HepG2 (cell line): Measurements from ENCODE around the gene PTGIS. TPM values are rescaled to one million over a fixed set of nuclear protein-coding genes. Genes with fewer than 3 reads are reported as not detected.

ENCODE experiments used
- AGO1 ChIP-seq: fragments of 200-400 bp; formaldehyde crosslinking; IDR thresholded peaks from 2 replicates; pipeline ENCODE4 v1.6.1; 2017; ENCODE audit warnings: mild to moderate bottlenecking, low read depth, low read length, moderate library complexity; ENCODE audit not compliant: poor library complexity, severe bottlenecking
- ARNT2 ChIP-seq: sonication (generic); formaldehyde crosslinking; IDR thresholded peaks from 2 replicates; pipeline ENCODE4 v1.8.0; 2022; ENCODE audit warnings: mild to moderate bottlenecking, low read depth, missing genetic modification reagents, moderate library complexity
- CBX2 ChIP-seq, 2 experiments: fragments of 200-600 bp in 1 of 2; sonication (generic); formaldehyde crosslinking in 1 of 2; IDR thresholded peaks; 2 replicates each; pipeline versions ENCODE4 v1.7.0 to v1.8.1; 2018 to 2022; ENCODE audit warnings: low read depth in 2 of 2, low read length in 1 of 2, mild to moderate bottlenecking in 1 of 2, missing genetic modification reagents in 1 of 2
- DDIT3 ChIP-seq: sonication (generic); formaldehyde crosslinking; IDR thresholded peaks from 2 replicates; pipeline ENCODE4 v1.4.0; 2020; ENCODE audit warnings: mild to moderate bottlenecking, missing genetic modification reagents
- HDAC6 ChIP-seq: fragments of 200-600 bp; sonication (generic); IDR thresholded peaks from 2 replicates; pipeline ENCODE4 v1.7.0; 2017; ENCODE audit warnings: mild to moderate bottlenecking, antibody characterized with exemption, low read length, low read depth
- KDM6A ChIP-seq: IDR thresholded peaks from 2 replicates; pipeline ENCODE4 v1.6.1; 2016; ENCODE audit warnings: low read depth
- MEF2D ChIP-seq: sonication (generic); formaldehyde crosslinking; IDR thresholded peaks from 2 replicates; pipeline ENCODE4 v1.5.1; 2020; ENCODE audit warnings: mild to moderate bottlenecking, missing genetic modification reagents
- NFE2 ChIP-seq: sonication (generic); formaldehyde crosslinking; IDR thresholded peaks from 2 replicates; pipeline ENCODE4 v1.4.0; 2020; ENCODE audit warnings: missing genetic modification reagents
- NFYB ChIP-seq: sonication (generic); formaldehyde crosslinking; IDR thresholded peaks from 2 replicates; pipeline ENCODE4 v1.4.0; 2020; ENCODE audit warnings: missing genetic modification reagents
- NKX3-1 ChIP-seq: sonication (generic); formaldehyde crosslinking; IDR thresholded peaks from 2 replicates; pipeline ENCODE4 v1.5.0; 2020; ENCODE audit warnings: missing genetic modification reagents
- RFXAP ChIP-seq: sonication (generic); formaldehyde crosslinking; IDR thresholded peaks from 2 replicates; pipeline ENCODE4 v1.4.0; 2020; ENCODE audit warnings: missing genetic modification reagents, borderline replicate concordance
- SIX4 ChIP-seq: sonication (generic); formaldehyde crosslinking; IDR thresholded peaks from 2 replicates; pipeline ENCODE4 v1.4.0; 2020; ENCODE audit warnings: missing genetic modification reagents
- WIZ ChIP-seq: sonication (generic); formaldehyde crosslinking; IDR thresholded peaks from 2 replicates; pipeline ENCODE4 v1.5.1; 2020; ENCODE audit warnings: mild to moderate bottlenecking, missing genetic modification reagents
- ZBTB42 ChIP-seq: sonication (generic); formaldehyde crosslinking; IDR thresholded peaks from 2 replicates; pipeline ENCODE4 v1.5.0; 2020; ENCODE audit warnings: mild to moderate bottlenecking, missing genetic modification reagents
- ZBTB8A ChIP-seq: sonication (generic); formaldehyde crosslinking; IDR thresholded peaks from 2 replicates; pipeline ENCODE4 v1.4.0; 2020; ENCODE audit warnings: mild to moderate bottlenecking, low read depth, missing genetic modification reagents, borderline replicate concordance
- ZNF20 ChIP-seq: sonication (generic); formaldehyde crosslinking; IDR thresholded peaks from 2 replicates; pipeline ENCODE4 v1.4.0; 2020; ENCODE audit warnings: mild to moderate bottlenecking, moderate library complexity, missing genetic modification reagents
- ZNF660 ChIP-seq: sonication (generic); formaldehyde crosslinking; IDR thresholded peaks from 2 replicates; pipeline ENCODE4 v1.5.1; 2020; ENCODE audit warnings: mild to moderate bottlenecking, low read depth, missing genetic modification reagents, borderline replicate concordance
- ZNF746 ChIP-seq: sonication (generic); formaldehyde crosslinking; IDR thresholded peaks from 2 replicates; pipeline ENCODE4 v1.8.0; 2022; ENCODE audit warnings: mild to moderate bottlenecking, missing genetic modification reagents
- ZNF766 ChIP-seq: sonication (generic); formaldehyde crosslinking; IDR thresholded peaks from 2 replicates; pipeline ENCODE4 v1.5.0; 2020; ENCODE audit warnings: missing genetic modification reagents, borderline replicate concordance
- polyA plus RNA-seq, 8 experiments: library from polyadenylated mRNA; depleted of rRNA in 3 of 8; stranded (reverse) in 7 of 8; unstranded in 1 of 8; fragments of >200 nt; fragmentation: Illumina TruSeq in 4 of 8; extraction: Trizol in 4 of 8; gene quantifications; 2 replicates each; pipeline versions ENCODE4 v1.2.1 to v1.2.3, GENCODE V29; 2011 to 2016; ENCODE audit warnings: low read depth in 4 of 8, missing spikeins in 1 of 8, mixed read lengths in 1 of 8; ENCODE audit not compliant: insufficient read depth in 1 of 8
- total RNA-seq, 5 experiments: library from RNA; depleted of rRNA; stranded (reverse); fragments of >200 nt; fragmentation: Illumina TruSeq; extraction: Trizol; gene quantifications; 2 replicates each; pipeline ENCODE4 v1.2.3, GENCODE V29; 2016; ENCODE audit warnings: low read depth in 1 of 5
- TF ChIP-seq, protein P1 (sequence below): conservative IDR thresholded peaks from 2 replicates; pipeline ENCODE4 v1.6.1; 2018; ENCODE audit warnings: missing genetic modification reagents
- TF ChIP-seq, protein P2 (sequence below): sonication (generic); formaldehyde crosslinking; IDR thresholded peaks from 2 replicates; pipeline ENCODE4 v1.8.1; 2022; ENCODE audit warnings: mild to moderate bottlenecking, missing genetic modification reagents
- TF ChIP-seq, protein P3 (sequence below): sonication (generic); formaldehyde crosslinking; IDR thresholded peaks from 2 replicates; pipeline ENCODE4 v1.4.0; 2020; ENCODE audit warnings: mild to moderate bottlenecking, missing genetic modification reagents, borderline replicate concordance

The PTGIS gene
- total and polyA plus RNA-seq, 2 of the 13 experiments (the other 11 are each of a cell fraction or from before 2014, with no cell fraction given) = not detected

- TF ChIP-seq, protein P1, sequence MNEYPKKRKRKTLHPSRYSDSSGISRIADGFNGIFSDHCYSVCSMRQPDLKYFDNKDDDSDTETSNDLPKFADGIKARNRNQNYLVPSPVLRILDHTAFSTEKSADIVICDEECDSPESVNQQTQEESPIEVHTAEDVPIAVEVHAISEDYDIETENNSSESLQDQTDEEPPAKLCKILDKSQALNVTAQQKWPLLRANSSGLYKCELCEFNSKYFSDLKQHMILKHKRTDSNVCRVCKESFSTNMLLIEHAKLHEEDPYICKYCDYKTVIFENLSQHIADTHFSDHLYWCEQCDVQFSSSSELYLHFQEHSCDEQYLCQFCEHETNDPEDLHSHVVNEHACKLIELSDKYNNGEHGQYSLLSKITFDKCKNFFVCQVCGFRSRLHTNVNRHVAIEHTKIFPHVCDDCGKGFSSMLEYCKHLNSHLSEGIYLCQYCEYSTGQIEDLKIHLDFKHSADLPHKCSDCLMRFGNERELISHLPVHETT (CRISPR knock-in tag) = peak; percentile 31; the same call in 1 of the 2 replicates
- peak; percentile 89 for TF ChIP-seq ZNF746 (CRISPR knock-in tag)
- no peak for TF ChIP-seq NFE2 (CRISPR knock-in tag)
- TF ChIP-seq HDAC6 = no peak
- TF ChIP-seq, protein P2, sequence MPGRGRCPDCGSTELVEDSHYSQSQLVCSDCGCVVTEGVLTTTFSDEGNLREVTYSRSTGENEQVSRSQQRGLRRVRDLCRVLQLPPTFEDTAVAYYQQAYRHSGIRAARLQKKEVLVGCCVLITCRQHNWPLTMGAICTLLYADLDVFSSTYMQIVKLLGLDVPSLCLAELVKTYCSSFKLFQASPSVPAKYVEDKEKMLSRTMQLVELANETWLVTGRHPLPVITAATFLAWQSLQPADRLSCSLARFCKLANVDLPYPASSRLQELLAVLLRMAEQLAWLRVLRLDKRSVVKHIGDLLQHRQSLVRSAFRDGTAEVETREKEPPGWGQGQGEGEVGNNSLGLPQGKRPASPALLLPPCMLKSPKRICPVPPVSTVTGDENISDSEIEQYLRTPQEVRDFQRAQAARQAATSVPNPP (CRISPR knock-in tag) = peak; percentile 71; the same call in 1 of the 2 replicates
- no peak for TF ChIP-seq AGO1
- TF ChIP-seq ZNF20 = no peak
- peak; percentile 95 for TF ChIP-seq KDM6A (CRISPR knock-in tag)
- TF ChIP-seq ZNF766 (CRISPR knock-in tag) = peak; percentile 87; the same call in 1 of the 2 replicates
- peak; percentile 73; the same call in 1 of the 2 replicates for TF ChIP-seq ARNT2 (CRISPR knock-in tag)
- 0 out of 2 replicates have a peak, but pooled peaks have one; percentile 39 for TF ChIP-seq DDIT3 (CRISPR knock-in tag)
- TF ChIP-seq WIZ (CRISPR knock-in tag) = peak; percentile 92; the same call in 1 of the 2 replicates
- TF ChIP-seq RFXAP = peak; percentile 81; the same call in 1 of the 2 replicates
- no peak for TF ChIP-seq CBX2 (IDR thresholded peaks at IDR 0.05; ENCODE audit: low read depth, low read length)
- TF ChIP-seq CBX2 (CRISPR knock-in tag; IDR thresholded peaks at IDR 0.05; ENCODE audit: low read depth) = no peak
- TF ChIP-seq ZBTB42 (CRISPR knock-in tag) = peak; percentile 95
- peak; percentile 45; the same call in 1 of the 2 replicates for TF ChIP-seq NFYB (CRISPR knock-in tag)
- no peak for TF ChIP-seq ZBTB8A (CRISPR knock-in tag)
- TF ChIP-seq, protein P3, sequence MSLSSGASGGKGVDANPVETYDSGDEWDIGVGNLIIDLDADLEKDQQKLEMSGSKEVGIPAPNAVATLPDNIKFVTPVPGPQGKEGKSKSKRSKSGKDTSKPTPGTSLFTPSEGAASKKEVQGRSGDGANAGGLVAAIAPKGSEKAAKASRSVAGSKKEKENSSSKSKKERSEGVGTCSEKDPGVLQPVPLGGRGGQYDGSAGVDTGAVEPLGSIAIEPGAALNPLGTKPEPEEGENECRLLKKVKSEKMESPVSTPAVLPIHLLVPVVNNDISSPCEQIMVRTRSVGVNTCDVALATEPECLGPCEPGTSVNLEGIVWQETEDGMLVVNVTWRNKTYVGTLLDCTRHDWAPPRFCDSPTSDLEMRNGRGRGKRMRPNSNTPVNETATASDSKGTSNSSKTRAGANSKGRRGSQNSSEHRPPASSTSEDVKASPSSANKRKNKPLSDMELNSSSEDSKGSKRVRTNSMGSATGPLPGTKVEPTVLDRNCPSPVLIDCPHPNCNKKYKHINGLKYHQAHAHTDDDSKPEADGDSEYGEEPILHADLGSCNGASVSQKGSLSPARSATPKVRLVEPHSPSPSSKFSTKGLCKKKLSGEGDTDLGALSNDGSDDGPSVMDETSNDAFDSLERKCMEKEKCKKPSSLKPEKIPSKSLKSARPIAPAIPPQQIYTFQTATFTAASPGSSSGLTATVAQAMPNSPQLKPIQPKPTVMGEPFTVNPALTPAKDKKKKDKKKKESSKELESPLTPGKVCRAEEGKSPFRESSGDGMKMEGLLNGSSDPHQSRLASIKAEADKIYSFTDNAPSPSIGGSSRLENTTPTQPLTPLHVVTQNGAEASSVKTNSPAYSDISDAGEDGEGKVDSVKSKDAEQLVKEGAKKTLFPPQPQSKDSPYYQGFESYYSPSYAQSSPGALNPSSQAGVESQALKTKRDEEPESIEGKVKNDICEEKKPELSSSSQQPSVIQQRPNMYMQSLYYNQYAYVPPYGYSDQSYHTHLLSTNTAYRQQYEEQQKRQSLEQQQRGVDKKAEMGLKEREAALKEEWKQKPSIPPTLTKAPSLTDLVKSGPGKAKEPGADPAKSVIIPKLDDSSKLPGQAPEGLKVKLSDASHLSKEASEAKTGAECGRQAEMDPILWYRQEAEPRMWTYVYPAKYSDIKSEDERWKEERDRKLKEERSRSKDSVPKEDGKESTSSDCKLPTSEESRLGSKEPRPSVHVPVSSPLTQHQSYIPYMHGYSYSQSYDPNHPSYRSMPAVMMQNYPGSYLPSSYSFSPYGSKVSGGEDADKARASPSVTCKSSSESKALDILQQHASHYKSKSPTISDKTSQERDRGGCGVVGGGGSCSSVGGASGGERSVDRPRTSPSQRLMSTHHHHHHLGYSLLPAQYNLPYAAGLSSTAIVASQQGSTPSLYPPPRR = peak; percentile 91
- TF ChIP-seq SIX4 = 0 out of 2 replicates have a peak, but pooled peaks have one; percentile 52
- peak; percentile 82; the same call in 1 of the 2 replicates for TF ChIP-seq MEF2D (CRISPR knock-in tag)
- no peak for TF ChIP-seq NKX3-1
- TF ChIP-seq ZNF660 (CRISPR knock-in tag) = peak; percentile 70; the same call in 1 of the 2 replicates
These were observed 15.9 kb upstream of the PTGIS start (continued) for GRCh38 chr20:49583669-49584417.
